Neural cell (in vitro differentiated cells): ENCODE measurements around the gene MYO7B. TPM values are rescaled to one million over a fixed set of nuclear protein-coding genes. Genes with fewer than 3 reads are reported as not detected.

Experiments used
- H2AFZ ChIP-seq: fragments of 200-600, 300-800 bp; sonication (generic), shearing (Covaris generic); 2 replicates; pipeline ENCODE4 v1.6.0; 2014; ENCODE audit warnings: low read depth, mild to moderate bottlenecking, antibody characterized with exemption, low read length, moderate library complexity
- H3F3A ChIP-seq: fragments of 200-600 bp; shearing (Covaris generic); 2 replicates; pipeline ENCODE4 v1.6.1; 2016; ENCODE audit warnings: mild to moderate bottlenecking, moderate library complexity, mixed read lengths, antibody characterized with exemption, low read length; ENCODE audit not compliant: insufficient read depth, poor library complexity, severe bottlenecking
- H3K27ac ChIP-seq: fragments of 200-600, 300-800 bp; sonication (generic), shearing (Covaris generic); 2 replicates; pipeline ENCODE4 v1.5.1; 2014; ENCODE audit warnings: mild to moderate bottlenecking, low read length, moderate library complexity
- H3K27me3 ChIP-seq: fragments of 300-800, 200-600 bp; sonication (generic), shearing (Covaris generic); 2 replicates; pipeline ENCODE4 v1.6.0; 2014; ENCODE audit warnings: mild to moderate bottlenecking, low read depth, low read length, moderate library complexity; ENCODE audit not compliant: insufficient read depth
- H3K36me3 ChIP-seq: fragments of 300-800, 200-600 bp; sonication (generic), shearing (Covaris generic); 2 replicates; pipeline ENCODE4 v1.5.1; 2014; ENCODE audit warnings: mild to moderate bottlenecking, antibody characterized with exemption, low read length, moderate library complexity; ENCODE audit not compliant: insufficient read depth
- H3K4me2 ChIP-seq: fragments of 300-800, 200-600 bp; sonication (generic), shearing (Covaris generic); 2 replicates; pipeline ENCODE4 v1.6.0; 2014; ENCODE audit warnings: mild to moderate bottlenecking, low read length
- H3K4me3 ChIP-seq: fragments of 300-800, 200-600 bp; sonication (generic), shearing (Covaris generic); 2 replicates; pipeline ENCODE4 v1.5.1; 2014; ENCODE audit warnings: mild to moderate bottlenecking, low read length, moderate library complexity
- H3K79me2 ChIP-seq: fragments of 200-600 bp; shearing (Covaris generic); replicated peaks from 2 replicates; pipeline ENCODE4 v1.6.0; 2014; ENCODE audit warnings: mild to moderate bottlenecking, low read length, moderate library complexity; ENCODE audit not compliant: insufficient read depth
- H3K9ac ChIP-seq: fragments of 300-800, 200-600 bp; sonication (generic), shearing (Covaris generic); 2 replicates; pipeline ENCODE4 v1.6.1; 2016; ENCODE audit warnings: mild to moderate bottlenecking, low read length, mixed read lengths
- H3K9me2 ChIP-seq: fragments of 200-600 bp; shearing (Covaris generic); 2 replicates; pipeline ENCODE4 v1.6.1; 2016; ENCODE audit warnings: mild to moderate bottlenecking, low read length, mixed read lengths; ENCODE audit not compliant: insufficient read depth
- H3K9me3 ChIP-seq: fragments of 200-600, 300-800 bp; sonication (generic), shearing (Covaris generic); 2 replicates; pipeline ENCODE4 v1.6.1; 2016; ENCODE audit warnings: mild to moderate bottlenecking, mixed run types, low read length, moderate library complexity, mixed read lengths
- H4K20me1 ChIP-seq: fragments of 200-600 bp; shearing (Covaris generic); 2 replicates; pipeline ENCODE4 v1.6.1; 2016; ENCODE audit warnings: mild to moderate bottlenecking, mixed run types; ENCODE audit not compliant: insufficient read depth
- CTCF ChIP-seq: fragments of 450-650 bp; IDR thresholded peaks from 2 replicates; pipeline ENCODE4 v1.5.1; 2014; ENCODE audit warnings: antibody characterized with exemption, mild to moderate bottlenecking, moderate library complexity; ENCODE audit not compliant: poor library complexity, severe bottlenecking
- EP300 ChIP-seq: fragments of 450-650 bp; conservative IDR thresholded peaks from 2 replicates; pipeline ENCODE4 v1.6.1; 2014; ENCODE audit warnings: antibody characterized with exemption, mild to moderate bottlenecking, moderate library complexity; ENCODE audit not compliant: poor library complexity, severe bottlenecking
- EZH2 ChIP-seq: fragments of 200-600, 300-800 bp; shearing (Covaris generic), sonication (generic); IDR thresholded peaks from 2 replicates; pipeline ENCODE4 v1.6.1; 2014; ENCODE audit warnings: antibody characterized with exemption, low read length, borderline replicate concordance, mild to moderate bottlenecking; ENCODE audit not compliant: insufficient read depth, poor library complexity, severe bottlenecking
- MXI1 ChIP-seq: fragments of 450-650 bp; conservative IDR thresholded peaks from 2 replicates; pipeline ENCODE4 v1.6.1; 2014; ENCODE audit warnings: antibody characterized with exemption, mild to moderate bottlenecking; ENCODE audit not compliant: poor library complexity, severe bottlenecking
- POLR2AphosphoS5 ChIP-seq: IDR thresholded peaks from 2 replicates; pipeline ENCODE4 v1.6.1; 2012
- RAD21 ChIP-seq: fragments of 450-650 bp; conservative IDR thresholded peaks from 2 replicates; pipeline ENCODE4 v1.6.1; 2014; ENCODE audit warnings: antibody characterized with exemption, mild to moderate bottlenecking, moderate library complexity
- REST ChIP-seq: IDR thresholded peaks from 2 replicates; pipeline ENCODE4 v1.6.1; 2012; ENCODE audit warnings: borderline replicate concordance
- SMC3 ChIP-seq: fragments of 450-650 bp; conservative IDR thresholded peaks from 2 replicates; pipeline ENCODE4 v1.6.1; 2014; ENCODE audit warnings: antibody characterized with exemption, mild to moderate bottlenecking, moderate library complexity; ENCODE audit not compliant: poor library complexity
- TAF1 ChIP-seq: IDR thresholded peaks from 2 replicates; pipeline ENCODE4 v1.6.1; 2012; ENCODE audit warnings: low read depth
- polyA plus RNA-seq: library from polyadenylated mRNA; depleted of rRNA; stranded (reverse); fragments of >200 nt; gene quantifications from 2 replicates; pipeline ENCODE4 v1.2.3, GENCODE V29; 2014

Gene MYO7B
- polyA plus RNA-seq, 1 donor from 2014 or later, result 0.16 TPM

- TF ChIP-seq REST (no peak), MXI1 (no peak), TAF1 (no peak)
Measured at GRCh38 chr2:127630096-127630863, 94.8 kb downstream of the MYO7B start (continued).

- no peaks in the 10 kb centered on the region for H3K9me2 ChIP-seq
- no peak overlapping the region for H3K4me3 ChIP-seq
- no peak overlapping the region for H3K4me2 ChIP-seq
- no peak overlapping the region for H3K27ac ChIP-seq
- no peaks in the 10 kb centered on the region for H3K36me3 ChIP-seq
- no peaks in the 10 kb centered on the region for H3K27me3 ChIP-seq
- H3K9me3 ChIP-seq, result no peaks in the 10 kb centered on the region
- no peak overlapping the region for H2AFZ ChIP-seq
- H3K9ac ChIP-seq, result no peak overlapping the region
- no peaks in the 10 kb centered on the region for H4K20me1 ChIP-seq
- no peaks in the 10 kb centered on the region for H3F3A ChIP-seq
- no peaks in the 10 kb centered on the region for H3K79me2 ChIP-seq
- TF ChIP-seq CTCF (no peak), REST (no peak), SMC3 (no peak), EZH2 (no peak), TAF1 (no peak), POLR2AphosphoS5 (no peak), RAD21 (no peak), EP300 (no peak), MXI1 (no peak)
Measured at GRCh38 chr2:127630864-127631540, 95.5 kb downstream of the MYO7B start.
